Astrocyte (in vitro differentiated cells and primary cell): ENCODE measurements around the gene APBB2. TPM values are rescaled to one million over a fixed set of nuclear protein-coding genes. Genes with fewer than 3 reads are reported as not detected.

Source experiments
- DNase-seq: peaks from one replicate; pipeline ENCODE4 v3.0.0-alpha.2; 2010; ENCODE audit warnings: low read depth
- FAIRE-seq: peaks from 2 replicates; lab custom pipeline; 2011; peaks lifted over from hg19 to GRCh38; lab: Jason Lieb, UNC
- H2AFZ ChIP-seq: 2 replicates; pipeline ENCODE4 v1.6.0; 2012; ENCODE audit warnings: low read depth, low read length, inconsistent platforms
- H3K27ac ChIP-seq: 2 replicates; pipeline ENCODE4 v1.5.1; 2011; ENCODE audit warnings: low read depth, low read length, inconsistent platforms
- H3K27me3 ChIP-seq: 2 replicates; pipeline ENCODE4 v1.6.0; 2011; ENCODE audit warnings: low read length, inconsistent platforms; ENCODE audit not compliant: insufficient read depth
- H3K36me3 ChIP-seq: 2 replicates; pipeline ENCODE4 v1.5.1; 2011; ENCODE audit warnings: low read length, inconsistent platforms; ENCODE audit not compliant: insufficient read depth
- H3K4me1 ChIP-seq: 2 replicates; pipeline ENCODE4 v1.5.1; 2011; ENCODE audit warnings: low read length, inconsistent platforms; ENCODE audit not compliant: insufficient read depth
- H3K4me2 ChIP-seq: 2 replicates; pipeline ENCODE4 v1.6.0; 2012; ENCODE audit warnings: low read length, inconsistent platforms
- H3K4me3 ChIP-seq: 2 replicates; pipeline ENCODE4 v1.5.1; 2011; ENCODE audit warnings: low read depth, mild to moderate bottlenecking, low read length, inconsistent platforms; ENCODE audit not compliant: insufficient read depth
- H3K79me2 ChIP-seq: 2 replicates; pipeline ENCODE4 v1.6.0; 2012; ENCODE audit warnings: mild to moderate bottlenecking, low read length, inconsistent platforms; ENCODE audit not compliant: insufficient read depth
- H3K9ac ChIP-seq: 2 replicates; pipeline ENCODE4 v1.6.0; 2012; ENCODE audit warnings: mild to moderate bottlenecking, low read length, inconsistent platforms
- H3K9me3 ChIP-seq: 2 replicates; pipeline ENCODE4 v1.5.1; 2012; ENCODE audit warnings: low read depth, mild to moderate bottlenecking, low read length, inconsistent platforms; ENCODE audit not compliant: insufficient read depth
- H4K20me1 ChIP-seq: 2 replicates; pipeline ENCODE4 v1.6.0; 2012; ENCODE audit warnings: low read length, inconsistent platforms; ENCODE audit not compliant: insufficient read depth
- H3K27ac Mint-ChIP-seq: one replicate; pipeline ENCODE4 v1.8.0; 2021; ENCODE audit warnings: mild to moderate bottlenecking, mixed read lengths; ENCODE audit not compliant: unreplicated experiment
- H3K27me3 Mint-ChIP-seq: one replicate; pipeline ENCODE4 v1.8.0; 2021; ENCODE audit warnings: low read depth, mixed read lengths; ENCODE audit not compliant: unreplicated experiment
- H3K36me3 Mint-ChIP-seq: one replicate; pipeline ENCODE4 v1.8.0; 2021; ENCODE audit warnings: low read depth, mixed read lengths; ENCODE audit not compliant: unreplicated experiment
- H3K4me1 Mint-ChIP-seq: one replicate; pipeline ENCODE4 v1.8.0; 2021; ENCODE audit warnings: low read depth, mixed read lengths; ENCODE audit not compliant: unreplicated experiment
- H3K4me3 Mint-ChIP-seq: one replicate; pipeline ENCODE4 v1.8.0; 2021; ENCODE audit warnings: mild to moderate bottlenecking, moderate library complexity, mixed read lengths; ENCODE audit not compliant: unreplicated experiment
- H3K9me3 Mint-ChIP-seq: one replicate; pipeline ENCODE4 v1.8.0; 2021; ENCODE audit warnings: mild to moderate bottlenecking, mixed read lengths; ENCODE audit not compliant: unreplicated experiment
- CTCF ChIP-seq: IDR thresholded peaks from 2 replicates; pipeline ENCODE4 v1.5.1; 2011; ENCODE audit warnings: low read depth, mild to moderate bottlenecking, inconsistent platforms, low read length, moderate library complexity; ENCODE audit not compliant: insufficient read depth
- EZH2 ChIP-seq: IDR thresholded peaks from 2 replicates; pipeline ENCODE4 v1.6.1; 2012; ENCODE audit warnings: mild to moderate bottlenecking, low read length, inconsistent platforms; ENCODE audit not compliant: insufficient read depth
- total RNA-seq: library from RNA; stranded (reverse); gene quantifications from 2 replicates; pipeline ENCODE4 v1.2.1, GENCODE V29; 2021

The APBB2 gene
- total RNA-seq, 1 donor from 2014 or later = 173 TPM

- DNase-seq (peak; percentile 75), FAIRE-seq (peak; percentile 47)
- no peak for TF ChIP-seq CTCF
- TF ChIP-seq EZH2 = no peak
- Mint-ChIP-seq H3K4me1 (peaks cover 83% of the 10 kb centered on the region), H3K27me3 (no peaks in the 10 kb centered on the region), H3K9me3 (no peaks in the 10 kb centered on the region), H3K4me3 (no peak overlapping the region), H3K27ac (peak overlapping the region; percentile 99), H3K36me3 (peaks cover 5% of the 10 kb centered on the region)
- no peaks in the 10 kb centered on the region for H3K9me3 ChIP-seq
- H3K9ac ChIP-seq = peak overlapping the region; percentile 70
- H3K27me3 ChIP-seq = no peaks in the 10 kb centered on the region
- H3K79me2 ChIP-seq = peaks cover 56% of the 10 kb centered on the region
- H3K4me3 ChIP-seq = no peak overlapping the region
- no peaks in the 10 kb centered on the region for H3K36me3 ChIP-seq
- H3K27ac ChIP-seq = peak overlapping the region; percentile 89
- peaks cover 4% of the 10 kb centered on the region for H4K20me1 ChIP-seq
- no peak overlapping the region for H2AFZ ChIP-seq
- H3K4me1 ChIP-seq = peaks cover 63% of the 10 kb centered on the region
- peak overlapping the region; percentile 73 for H3K4me2 ChIP-seq
Measured at GRCh38 chr4:41156574-41156973, 57.8 kb downstream of the APBB2 start.

- peaks cover 50% of the 10 kb centered on the region for H3K4me1 ChIP-seq
- Mint-ChIP-seq H3K9me3 (no peaks in the 10 kb centered on the region), H3K4me3 (peak overlapping the region; percentile 10), H3K27me3 (no peaks in the 10 kb centered on the region), H3K36me3 (peaks cover 10% of the 10 kb centered on the region), H3K27ac (peak overlapping the region; percentile 99), H3K4me1 (peaks cover 74% of the 10 kb centered on the region)
- H2AFZ ChIP-seq = no peak overlapping the region
- FAIRE-seq (peak; percentile 63), DNase-seq (peak; percentile 93)
- H4K20me1 ChIP-seq = peaks cover 2% of the 10 kb centered on the region
- H3K27me3 ChIP-seq = no peaks in the 10 kb centered on the region
- H3K4me3 ChIP-seq = no peak overlapping the region
- H3K36me3 ChIP-seq = no peaks in the 10 kb centered on the region
- peaks cover 61% of the 10 kb centered on the region for H3K79me2 ChIP-seq
- no peak for TF ChIP-seq CTCF
- no peak for TF ChIP-seq EZH2
- H3K9ac ChIP-seq = peak overlapping the region; percentile 70
- peak overlapping the region; percentile 73 for H3K4me2 ChIP-seq
- peak overlapping the region; percentile 89 for H3K27ac ChIP-seq
- H3K9me3 ChIP-seq = no peaks in the 10 kb centered on the region
Measured at GRCh38 chr4:41155194-41155830, 59.0 kb downstream of the APBB2 start.

- DNase-seq (peak; percentile 49), FAIRE-seq (peak; percentile 17)
- H4K20me1 ChIP-seq = no peaks in the 10 kb centered on the region
- H3K36me3 ChIP-seq = no peaks in the 10 kb centered on the region
- no peak overlapping the region for H3K4me3 Mint-ChIP-seq
- H3K9me3 ChIP-seq = no peaks in the 10 kb centered on the region
- H2AFZ ChIP-seq = no peak overlapping the region
- H3K4me1 ChIP-seq = peaks cover 45% of the 10 kb centered on the region
- H3K79me2 ChIP-seq = peaks cover 65% of the 10 kb centered on the region
- H3K4me2 ChIP-seq = peak overlapping the region; percentile 73
- H3K36me3 Mint-ChIP-seq = peaks cover 11% of the 10 kb centered on the region
- TF ChIP-seq EZH2 = no peak
- TF ChIP-seq CTCF = no peak
- H3K27ac ChIP-seq = peak overlapping the region; percentile 89
- peak overlapping the region; percentile 70 for H3K9ac ChIP-seq
- no peaks in the 10 kb centered on the region for H3K27me3 ChIP-seq
- H3K4me3 ChIP-seq = no peak overlapping the region
- peaks cover 69% of the 10 kb centered on the region for H3K4me1 Mint-ChIP-seq
- H3K27ac Mint-ChIP-seq = peak overlapping the region; percentile 99
- H3K9me3 Mint-ChIP-seq = no peaks in the 10 kb centered on the region
- H3K27me3 Mint-ChIP-seq = no peaks in the 10 kb centered on the region
Measured at GRCh38 chr4:41154814-41155177, 59.5 kb downstream of the APBB2 start.
